IPS-NIHi7 (cell line): Measurements from ENCODE around the gene RHEB.

ENCODE experiments used
- DNase-seq: peaks from one replicate; pipeline ENCODE4 v3.0.0; 2012; ENCODE audit warnings: mixed read lengths; ENCODE audit errors: extremely low spot score

Gene RHEB

GRCh38 chr7:151472644-151473380 lies 46.9 kb downstream of the RHEB start:
- DNase-seq: no peak

GRCh38 chr7:151470711-151471110 lies 49.0 kb downstream of the RHEB start:
- no peak for DNase-seq

- no peak for DNase-seq
Observed at GRCh38 chr7:151469281-151469680, 50.4 kb downstream of the RHEB start.

- no peak for DNase-seq
Observed at GRCh38 chr7:151468217-151469018, 51.3 kb downstream of the RHEB start.

- DNase-seq: no peak
Observed at GRCh38 chr7:151465169-151465568, 54.5 kb downstream of the RHEB start.

GRCh38 chr7:151462306-151462779 lies 57.4 kb downstream of the RHEB start:
- DNase-seq: no peak

GRCh38 chr7:151461942-151462230 lies 57.8 kb downstream of the RHEB start:
- DNase-seq: no peak

- DNase-seq: no peak
Observed at GRCh38 chr7:151461096-151461941, 58.4 kb downstream of the RHEB start.

- no peak for DNase-seq
Observed at GRCh38 chr7:151460474-151460855, 59.2 kb downstream of the RHEB start.

- peak; percentile 43 for DNase-seq
Observed at GRCh38 chr7:151459726-151460473, 59.8 kb downstream of the RHEB start.

- DNase-seq: no peak
Observed at GRCh38 chr7:151457534-151457933, 62.2 kb downstream of the RHEB start.

- DNase-seq: peak; percentile 58
Observed at GRCh38 chr7:151456782-151457181, 62.9 kb downstream of the RHEB start.

- DNase-seq: no peak
Observed at GRCh38 chr7:151456276-151456675, 63.4 kb downstream of the RHEB start.

- DNase-seq: no peak
Observed at GRCh38 chr7:151455690-151456089, 64.0 kb downstream of the RHEB start.

- DNase-seq: no peak
Observed at GRCh38 chr7:151454932-151455530, 64.7 kb downstream of the RHEB start.

- DNase-seq: no peak
Observed at GRCh38 chr7:151454305-151454704, 65.4 kb downstream of the RHEB start.

- no peak for DNase-seq
Observed at GRCh38 chr7:151453326-151453791, 66.3 kb downstream of the RHEB start.

GRCh38 chr7:151452680-151453325 lies 66.9 kb downstream of the RHEB start:
- no peak for DNase-seq

GRCh38 chr7:151451626-151452571 lies 67.8 kb downstream of the RHEB start:
- DNase-seq: no peak
